ENCODE measurements around the gene OR6F1. TPM values are rescaled to one million over a fixed set of nuclear protein-coding genes. Genes with fewer than 3 reads are reported as not detected.
"Not testable (repeated sequence)": the region's sequence is repeated elsewhere in the genome, so short reads cannot be mapped to it uniquely, and the experiment has no call there.

Gene OR6F1
- not detected for polyA plus RNA-seq (ENCODE audit: insufficient read length in 3 of 3)

DNA sequence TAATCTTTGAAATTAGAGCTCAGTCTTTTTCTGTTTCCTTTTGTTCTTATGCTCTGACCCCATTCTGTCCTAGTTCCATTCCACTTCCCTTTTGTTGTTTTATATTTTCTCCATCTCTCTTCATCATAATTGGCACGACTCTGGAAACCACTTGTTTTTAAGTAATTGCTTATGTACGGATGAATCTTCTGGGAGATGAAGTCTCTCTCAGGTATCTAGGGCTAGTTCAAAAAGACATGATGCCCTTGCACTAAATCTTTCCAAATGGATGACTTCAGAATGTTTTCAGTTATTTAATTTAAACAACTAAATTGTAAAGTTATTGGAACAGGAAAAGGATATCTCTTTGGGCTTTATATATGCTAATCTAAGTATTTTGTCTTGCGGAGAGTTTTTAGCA is at the start of gene OR6F1:
Gene OR6F1 (minus strand): TSS at position 101 of the 400 bp plus-strand sequence. CDS start 3,891 bp downstream, outside the sequence.
- no peak for DNase-seq (ENCODE audit: low read depth in 3 of 3, low spot score in 2 of 3)

DNA sequence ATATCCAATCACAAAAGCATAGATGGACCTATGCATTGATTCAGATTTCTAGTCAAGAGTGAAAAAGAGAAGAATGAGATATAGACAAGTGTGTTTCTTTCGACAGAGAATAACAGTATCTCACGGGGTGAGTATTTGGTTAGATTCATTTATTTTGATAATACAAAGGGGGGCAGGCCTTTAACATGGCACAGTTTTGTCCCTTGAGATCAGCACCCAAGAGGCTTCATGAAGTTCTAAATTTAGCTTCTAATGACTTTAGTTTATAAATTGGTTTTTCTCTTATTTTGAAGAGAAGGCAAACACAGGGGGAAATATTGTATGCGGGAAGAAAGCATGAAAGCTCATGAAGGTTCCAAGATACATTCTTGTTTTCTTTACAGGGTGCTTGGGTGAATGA is 44.0 kb upstream of the OR6F1 start, which contains the start of gene OR1C1:
Gene OR1C1 (minus strand): TSS at position 101 of the 400 bp plus-strand sequence. CDS start 2,150 bp downstream, outside the sequence.
- no peak for DNase-seq (ENCODE audit: low read depth in 3 of 3, low spot score in 2 of 3)

DNA sequence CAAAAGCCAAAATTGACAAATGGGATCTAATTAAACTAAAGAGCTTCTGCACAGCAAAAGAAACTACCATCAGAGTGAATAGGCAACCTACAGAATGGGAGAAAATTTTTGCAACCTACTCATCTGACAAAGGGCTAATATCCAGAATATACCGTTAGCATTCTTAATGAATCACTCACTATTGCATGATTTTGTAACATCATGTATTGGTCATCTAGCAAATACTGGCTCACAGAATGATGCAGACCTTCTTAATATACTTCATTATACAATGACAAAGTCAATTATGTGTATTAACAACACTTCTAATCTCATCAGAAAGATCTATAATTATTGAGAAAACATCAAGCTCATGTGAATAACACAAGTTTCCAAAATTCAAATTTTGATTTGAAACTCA is 37.9 kb upstream of the OR6F1 start:
- DNase-seq (ENCODE audit: low read depth in 3 of 3, low spot score in 2 of 3): not testable (repeated sequence)

DNA sequence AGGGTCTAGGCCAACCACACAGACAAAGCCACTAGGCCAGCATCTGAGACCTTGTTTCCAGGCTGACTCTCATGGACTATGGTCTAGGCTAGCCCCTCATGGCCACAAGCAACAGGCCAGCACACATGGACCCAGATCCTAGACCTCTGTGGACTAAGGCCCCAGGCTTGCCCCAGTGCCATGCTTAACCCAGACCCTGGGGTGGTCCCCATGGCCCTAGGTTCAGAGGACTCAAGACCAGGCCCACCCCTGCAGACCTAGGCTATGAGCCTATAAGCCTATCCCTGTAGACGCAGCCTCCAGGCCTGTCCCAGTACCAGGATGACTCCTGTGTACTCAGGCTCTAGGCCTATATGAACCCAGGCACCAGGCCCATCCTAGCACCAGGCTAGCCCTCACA is 33.4 kb upstream of the OR6F1 start:
- no peak for DNase-seq (ENCODE audit: low read depth in 3 of 3, low spot score in 2 of 3)

DNA sequence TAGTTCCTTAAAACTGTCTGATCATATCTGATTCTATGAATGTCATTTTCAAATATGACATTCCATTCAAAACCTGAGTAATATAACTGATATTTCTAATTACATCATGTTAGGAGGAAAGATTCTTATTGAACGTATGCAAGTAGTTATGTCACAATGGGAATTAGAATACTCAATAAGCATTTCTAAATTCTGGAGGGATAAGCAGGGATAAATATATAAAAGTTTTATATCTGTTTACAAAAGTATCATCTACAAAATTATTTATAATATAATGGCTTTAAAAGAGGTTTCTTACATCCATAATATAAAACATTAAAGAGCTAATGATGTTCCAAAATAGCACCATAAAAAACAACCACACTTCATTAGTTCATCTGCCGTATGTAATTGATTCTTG is 31.6 kb upstream of the OR6F1 start, which contains the start of gene OR14A2:
Gene OR14A2 (minus strand): TSS at position 101 of the 400 bp plus-strand sequence.
- DNase-seq (ENCODE audit: low read depth in 3 of 3, low spot score in 2 of 3): no peak

DNA sequence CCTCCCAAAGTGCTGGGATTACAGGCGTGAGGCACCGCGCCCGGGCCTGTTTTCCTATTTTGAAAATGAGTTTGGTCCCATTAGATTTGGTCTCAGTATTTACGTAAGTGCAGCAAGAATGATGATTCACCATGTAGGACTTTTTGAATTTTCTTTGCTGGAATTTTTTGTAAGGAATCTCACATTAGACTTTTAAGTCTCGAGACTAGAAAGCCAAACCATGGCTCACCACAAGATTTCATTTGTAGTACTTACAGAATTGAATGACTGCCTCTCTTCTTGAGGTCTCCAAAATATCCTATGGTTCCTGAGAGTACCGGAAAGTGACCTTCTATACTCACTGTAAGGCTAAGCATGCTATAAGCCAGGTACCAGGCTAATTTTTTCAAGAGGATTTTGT is 31.2 kb upstream of the OR6F1 start:
- no peak for DNase-seq (ENCODE audit: low read depth in 3 of 3, low spot score in 2 of 3)

DNA sequence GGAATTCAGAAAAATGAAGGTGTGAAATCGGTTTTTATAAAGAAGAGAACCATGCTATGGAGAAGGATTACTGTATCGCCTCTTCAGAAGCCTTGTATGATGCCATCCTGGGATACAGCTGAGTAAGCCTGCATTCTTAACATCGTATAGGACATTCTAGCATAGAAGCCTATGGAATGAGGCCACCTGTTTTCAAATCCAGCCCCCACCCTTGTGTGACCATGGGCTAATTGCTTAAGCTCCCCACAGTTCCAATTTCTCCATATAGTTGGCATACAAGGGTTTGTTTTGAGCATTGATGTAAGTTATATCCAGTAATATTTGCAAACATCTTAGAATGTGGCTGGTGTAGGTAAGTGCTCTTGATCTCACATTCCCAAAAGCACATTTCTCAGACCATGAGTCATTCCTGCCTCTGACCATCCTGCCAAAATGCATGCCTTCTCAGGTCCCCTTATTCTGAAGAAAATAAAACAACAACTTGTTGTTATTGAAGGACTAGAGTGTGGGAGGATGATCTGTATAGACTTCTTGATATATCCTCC is 30.0 kb upstream of the OR6F1 start:
- DNase-seq (ENCODE audit: low read depth in 3 of 3, low spot score in 2 of 3): no peak

DNA sequence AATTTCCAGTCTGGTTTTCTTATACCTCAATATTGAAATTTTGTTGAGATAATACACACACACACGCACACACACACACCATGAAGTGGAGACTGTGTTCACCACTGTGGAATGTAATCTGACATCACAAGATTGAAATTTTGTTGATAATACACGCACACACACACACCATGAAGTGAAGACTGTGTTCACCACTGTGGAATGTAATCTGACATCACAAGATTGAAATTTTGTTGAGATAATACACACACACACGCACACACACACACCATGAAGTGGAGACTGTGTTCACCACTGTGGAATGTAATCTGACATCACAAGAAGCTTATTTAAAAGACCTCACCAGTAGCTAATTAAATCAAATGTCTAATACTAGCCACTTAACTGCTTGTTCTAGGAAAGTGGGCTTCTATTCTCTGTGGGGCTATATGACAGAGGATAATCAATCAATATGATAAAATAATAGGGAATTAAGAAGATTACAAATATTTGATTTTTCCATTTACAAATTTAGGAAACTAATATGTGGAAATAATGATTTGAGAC is 25.8 kb upstream of the OR6F1 start:
- not testable (repeated sequence) for DNase-seq (ENCODE audit: low read depth in 3 of 3, low spot score in 2 of 3)

DNA sequence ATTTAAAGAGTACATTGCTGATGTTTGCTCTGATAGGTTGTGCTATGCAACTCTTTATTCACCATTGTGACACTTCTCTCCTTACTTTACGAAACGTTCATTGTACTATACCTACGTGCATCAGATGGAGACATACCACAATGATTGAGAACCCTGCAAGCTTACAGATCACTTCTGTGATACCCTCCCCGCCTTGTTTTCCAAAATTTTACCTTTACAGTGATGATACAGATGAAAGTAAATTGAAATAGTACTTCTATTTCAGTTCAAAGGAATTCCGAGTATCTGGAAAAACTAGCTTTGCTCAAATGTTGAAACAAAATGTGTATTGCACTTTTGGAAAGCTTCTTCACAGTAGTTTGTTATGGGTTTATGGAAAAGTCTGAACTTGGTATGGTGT is 25.3 kb upstream of the OR6F1 start:
- DNase-seq (ENCODE audit: low read depth in 3 of 3, low spot score in 2 of 3): no peak

DNA sequence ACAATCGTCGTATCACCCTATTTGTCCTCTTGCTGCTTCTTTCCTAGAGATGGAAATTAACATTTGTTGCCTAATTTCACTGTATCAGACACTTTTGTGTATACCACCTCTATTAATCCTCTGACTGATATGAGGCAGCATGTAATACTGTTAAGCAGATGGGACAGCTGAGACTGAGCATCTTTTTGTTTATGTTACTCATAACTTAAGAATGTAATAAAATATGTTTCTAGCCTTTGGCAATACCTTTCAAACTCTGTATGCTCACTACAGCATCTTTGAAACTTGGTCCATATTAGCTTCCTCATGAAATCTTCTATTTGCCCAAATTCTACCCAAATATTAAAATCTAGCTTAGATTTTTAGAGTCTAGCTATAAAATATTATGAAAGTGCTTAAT is 24.3 kb upstream of the OR6F1 start:
- DNase-seq (ENCODE audit: low read depth in 3 of 3, low spot score in 2 of 3): no peak

DNA sequence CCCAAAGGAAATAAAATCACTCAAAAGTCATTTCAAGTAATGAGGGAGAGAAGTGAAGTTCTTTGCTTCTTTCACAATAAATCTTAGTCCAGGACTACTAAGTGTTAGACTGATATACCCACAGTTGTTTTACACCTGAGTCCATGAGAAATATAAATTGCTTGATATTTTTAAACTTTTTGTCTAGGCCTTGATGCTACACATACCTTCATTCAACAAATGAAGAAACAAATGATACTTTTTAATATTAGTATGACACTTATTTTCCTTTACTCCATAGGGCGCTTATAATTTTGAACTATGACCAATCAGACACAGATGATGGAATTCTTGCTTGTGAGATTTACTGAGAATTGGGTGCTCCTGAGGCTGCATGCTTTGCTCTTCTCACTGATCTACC is 21.9 kb upstream of the OR6F1 start, which contains the start of gene OR14K1:
Gene OR14K1 (plus strand): TSS at position 301 of the 400 bp plus-strand sequence. CDS start 0 bp downstream, at position 301.
- no peak for DNase-seq (ENCODE audit: low read depth in 3 of 3, low spot score in 2 of 3)

DNA sequence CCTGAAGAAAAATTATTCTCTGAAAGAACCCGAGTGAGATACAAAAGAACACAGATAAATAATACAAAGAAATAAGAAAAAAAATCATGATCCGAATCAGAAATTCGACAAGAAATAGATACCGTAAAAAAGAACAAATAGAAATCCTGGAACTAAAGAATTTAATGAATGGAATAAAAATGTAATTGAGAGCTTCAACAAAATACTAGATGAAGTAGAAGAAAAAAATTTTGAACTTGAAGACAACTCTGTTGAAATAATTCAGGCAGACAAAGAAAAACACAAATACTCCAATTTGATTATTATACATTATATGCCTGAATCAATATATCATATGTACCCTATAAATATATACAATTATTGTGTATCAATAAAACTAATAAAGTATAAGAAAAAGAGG is 4.8 kb upstream of the OR6F1 start:
- no peak for DNase-seq (ENCODE audit: low read depth in 3 of 3, low spot score in 2 of 3)

DNA sequence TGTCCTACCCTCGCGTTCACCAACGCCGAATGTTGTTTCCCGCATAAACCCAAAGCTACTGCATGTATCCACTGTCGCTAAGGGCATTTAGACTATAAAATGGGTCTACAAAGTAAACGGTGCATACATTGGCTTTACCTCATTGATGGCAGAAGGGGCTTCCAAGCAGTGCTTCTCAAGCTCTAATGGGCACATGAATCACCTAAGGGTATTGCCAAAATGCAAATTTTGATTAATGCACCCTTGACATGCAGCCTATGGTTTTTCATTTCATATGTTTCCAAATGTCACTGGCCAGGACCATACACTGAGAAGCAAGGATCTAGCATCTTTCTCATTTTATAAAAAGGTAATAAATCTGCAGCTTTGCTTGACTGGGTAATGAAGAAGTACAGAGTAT is 2.7 kb downstream of the OR6F1 start:
- DNase-seq (ENCODE audit: low read depth in 3 of 3, low spot score in 2 of 3): no peak

DNA sequence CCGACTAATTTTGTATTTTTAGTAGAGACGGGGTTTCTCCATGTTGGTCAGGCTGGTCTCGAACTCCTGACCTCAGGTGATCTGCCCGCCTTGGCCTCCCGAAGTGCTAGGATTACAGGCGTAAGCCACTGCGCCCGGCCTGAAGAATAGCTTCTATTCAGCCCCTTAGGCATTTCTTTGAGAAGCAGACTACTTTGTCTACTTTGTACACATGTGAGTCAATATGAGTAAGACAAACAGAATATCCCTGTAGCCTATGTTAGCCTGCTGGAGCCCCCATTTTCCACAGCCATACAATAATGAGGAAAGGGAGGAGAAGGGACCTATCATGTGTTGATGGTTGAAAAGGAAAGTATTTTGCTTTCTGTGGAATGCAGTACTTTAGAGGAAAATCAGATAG is 5.8 kb downstream of the OR6F1 start:
- not testable (repeated sequence) for DNase-seq (ENCODE audit: low read depth in 3 of 3, low spot score in 2 of 3)

DNA sequence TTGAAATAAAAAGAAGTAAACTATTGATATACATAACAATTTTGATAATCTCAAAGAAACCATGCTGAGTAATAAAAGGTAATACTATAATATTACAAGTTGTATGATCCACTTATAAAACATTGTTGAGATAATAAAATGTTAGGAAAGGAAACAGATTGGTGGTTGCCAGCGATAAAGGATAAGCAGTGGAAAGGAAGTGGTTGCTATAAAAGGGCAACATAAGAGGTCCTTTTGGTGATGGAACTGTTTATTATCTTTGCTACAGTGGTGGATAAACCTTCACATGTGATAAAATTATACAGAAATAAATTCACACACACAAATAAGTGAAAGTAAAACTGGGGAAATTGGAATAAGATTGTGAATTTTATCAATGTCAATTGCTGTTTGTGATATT is 15.1 kb downstream of the OR6F1 start:
- DNase-seq (ENCODE audit: low read depth in 3 of 3, low spot score in 2 of 3): no peak

DNA sequence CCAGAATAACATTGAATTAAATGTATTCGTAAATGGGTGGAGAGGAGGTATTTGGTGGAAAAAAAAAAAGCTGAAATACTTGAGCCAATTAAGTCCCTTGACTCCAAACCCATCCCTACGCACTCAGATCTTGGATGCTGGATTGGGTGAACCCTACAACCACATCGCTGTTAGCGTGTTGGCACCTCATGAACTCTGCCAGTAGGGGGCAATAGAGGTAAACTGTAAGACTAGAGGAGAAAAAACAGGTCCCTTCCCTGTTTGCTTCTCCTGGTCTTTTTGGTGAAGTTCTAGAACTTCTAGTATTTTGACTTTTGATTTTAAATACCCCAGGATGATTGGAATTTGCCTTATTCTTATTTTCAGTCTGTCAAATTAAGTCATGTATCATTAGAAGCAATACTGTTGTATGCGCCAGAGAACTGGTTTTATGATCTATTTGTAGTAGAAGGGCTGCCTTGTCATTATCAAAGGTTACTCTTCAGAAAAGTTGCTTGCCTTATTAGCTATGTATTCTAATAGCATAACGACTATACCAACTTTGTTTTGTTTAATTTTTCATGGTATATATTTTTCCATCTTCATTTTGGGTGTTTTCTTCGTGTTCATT is 35.1 kb downstream of the OR6F1 start:
- DNase-seq (ENCODE audit: low read depth in 3 of 3, low spot score in 2 of 3): peak; percentile 1 to 18 (median 5)

DNA sequence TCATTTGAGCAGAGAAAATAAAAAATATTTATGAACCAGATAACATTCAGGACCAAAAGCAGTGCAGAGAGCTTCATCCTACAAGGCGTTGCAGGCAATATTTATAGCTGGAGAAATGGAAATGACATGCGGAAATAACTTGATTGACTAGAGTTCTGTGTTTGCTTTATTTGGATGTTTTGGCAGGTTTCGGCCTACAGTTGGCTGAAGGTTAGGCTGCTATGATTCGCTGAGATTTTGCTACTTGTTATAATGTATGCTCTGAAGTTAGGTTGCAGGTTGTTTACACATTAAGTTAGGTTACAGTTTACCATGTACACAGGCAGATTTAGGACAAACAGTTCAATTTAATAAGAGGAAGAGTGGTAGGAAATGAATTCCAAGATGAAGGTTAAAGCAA is 36.3 kb downstream of the OR6F1 start:
- no peak for DNase-seq (ENCODE audit: low read depth in 3 of 3, low spot score in 2 of 3)

DNA sequence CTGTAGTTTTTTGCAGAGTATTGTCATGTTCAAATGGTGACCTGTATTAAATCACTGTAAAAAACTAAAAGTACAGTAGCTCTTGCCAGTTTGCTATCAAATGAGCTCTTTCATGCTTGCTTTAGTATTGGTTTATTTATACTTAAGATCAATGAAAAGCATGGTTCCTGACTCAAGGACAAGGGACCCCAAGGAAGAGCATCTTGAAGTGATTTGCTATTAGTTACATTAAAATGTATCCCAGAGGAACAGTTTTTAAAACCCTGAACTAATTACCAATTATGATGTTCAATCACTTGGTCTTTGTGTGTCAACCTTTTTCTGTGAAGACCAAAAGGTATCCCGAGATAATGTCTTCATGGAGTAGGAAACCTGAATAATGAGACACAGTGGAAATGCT is 36.8 kb downstream of the OR6F1 start, which contains the start of gene OR13G1:
Gene OR13G1 (minus strand): TSS at position 101 of the 400 bp plus-strand sequence. CDS start 6,698 bp downstream, outside the sequence.
- DNase-seq (ENCODE audit: low read depth in 3 of 3, low spot score in 2 of 3): no peak

DNA sequence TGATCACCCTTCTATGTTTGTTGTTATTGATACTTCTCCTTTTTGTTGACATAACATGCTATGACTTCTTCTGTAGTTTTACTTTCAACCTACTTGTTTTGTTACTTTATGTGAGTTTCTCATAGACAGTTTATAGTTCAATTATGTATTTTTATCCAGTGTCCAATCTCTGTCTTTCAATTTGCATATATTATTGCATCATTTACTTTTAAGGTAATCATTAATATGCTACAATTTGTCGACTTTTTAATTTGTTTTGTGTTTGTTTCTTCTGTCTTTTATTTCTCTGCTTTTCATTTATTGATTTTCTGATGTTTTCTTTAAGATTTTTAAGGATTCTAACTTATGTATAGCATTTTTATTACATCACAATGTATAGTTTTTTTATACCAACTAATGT is 47.2 kb downstream of the OR6F1 start:
- no peak for DNase-seq (ENCODE audit: low read depth in 3 of 3, low spot score in 2 of 3)
